GM18511 (cell line): ENCODE results near the gene CARD11.

ENCODE experiments used
- ATAC-seq: cut with Tn5 transposase; IDR thresholded peaks from one replicate; pipeline ENCODE4 v1.9.1; 2021; ENCODE audit warnings: mild to moderate bottlenecking, moderate library complexity; ENCODE audit not compliant: unreplicated experiment

CARD11 gene

DNA sequence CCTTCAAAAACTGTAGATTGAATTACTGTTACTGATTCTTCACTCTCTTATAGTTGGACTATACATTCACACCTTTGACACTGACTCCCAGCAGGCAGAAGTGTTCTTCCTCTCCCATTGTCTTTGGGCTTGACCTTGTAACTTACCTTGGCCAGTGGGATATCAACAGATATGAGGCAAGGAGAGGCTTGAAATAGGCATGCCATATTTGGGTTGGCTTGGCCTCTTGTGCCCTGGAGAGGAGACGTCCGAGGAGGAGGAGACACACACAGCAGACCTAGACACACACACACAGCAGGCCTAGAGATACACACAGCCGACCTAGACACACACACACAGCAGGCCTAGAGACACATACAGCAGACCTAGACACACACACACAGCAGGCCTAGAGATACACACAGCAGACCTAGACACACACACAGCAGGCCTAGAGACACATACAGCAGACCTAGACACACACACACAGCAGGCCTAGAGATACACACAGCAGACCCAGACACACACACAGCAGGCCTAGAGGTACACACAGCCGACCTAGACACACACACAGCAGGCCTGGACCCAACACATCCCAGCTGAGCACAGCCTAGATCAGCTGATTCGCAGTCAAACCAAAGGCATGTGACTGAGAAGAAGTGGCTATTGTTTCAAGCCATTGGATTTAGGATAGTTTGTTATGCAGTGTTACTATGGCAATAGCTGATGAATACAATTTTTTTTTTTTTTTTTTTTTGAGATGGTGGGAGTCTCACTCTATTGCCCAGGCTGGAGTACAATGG, 187.1 kb downstream of the CARD11 start:
- ATAC-seq: no peak
